HG02981 (cell line): Measurements from ENCODE around the gene WNT4.

Experiments
- ATAC-seq: cut with Tn5 transposase; IDR thresholded peaks from one replicate; pipeline ENCODE4 v1.9.1; 2021; ENCODE audit warnings: mild to moderate bottlenecking, moderate library complexity; ENCODE audit not compliant: unreplicated experiment

The WNT4 gene

DNA sequence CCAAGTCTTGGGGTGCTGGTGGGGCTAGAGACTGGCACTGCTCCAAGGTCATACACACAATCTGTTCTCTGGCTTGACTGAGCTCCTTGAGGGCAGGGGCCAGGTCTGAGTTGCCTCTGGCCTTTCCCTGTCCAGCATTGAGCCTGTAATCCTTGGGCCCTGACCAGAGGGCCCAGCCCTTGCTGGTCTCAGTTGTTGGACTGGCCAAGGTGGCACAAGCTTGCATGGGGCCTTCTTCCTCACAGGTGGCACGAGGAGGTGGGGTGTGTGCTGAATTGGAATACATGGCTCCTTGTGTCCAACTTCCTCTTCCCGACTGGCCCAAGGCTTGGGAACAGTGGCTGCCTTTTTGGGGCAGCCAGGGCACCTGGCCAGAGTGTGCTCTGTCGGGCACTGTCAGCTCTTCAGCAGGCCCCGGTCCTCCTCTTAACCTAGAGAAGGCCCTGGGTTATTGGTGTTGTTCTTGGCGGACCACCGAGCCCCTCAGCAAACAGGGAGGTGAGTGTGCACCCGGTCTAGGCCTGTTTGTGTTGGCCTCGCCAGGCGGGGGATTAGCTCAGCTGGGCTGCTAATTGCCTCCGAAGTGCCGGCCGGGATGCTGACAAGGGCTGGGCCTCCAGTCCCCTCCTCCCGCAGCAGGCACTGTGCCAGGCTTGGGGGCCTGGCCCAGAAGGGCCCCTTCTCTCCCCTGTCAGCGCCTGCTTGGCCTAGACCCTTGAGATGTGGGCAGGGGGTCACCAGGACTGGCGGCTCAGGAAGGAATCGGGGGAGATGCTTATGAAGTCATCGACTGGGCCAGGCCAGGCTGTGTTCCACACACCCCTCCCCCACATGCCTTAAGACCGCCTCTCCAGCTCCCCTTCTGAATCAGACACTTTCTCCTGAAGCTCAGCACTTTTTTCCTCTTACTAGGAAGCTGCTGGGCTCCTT lies 28.5 kb downstream of the WNT4 start:
- ATAC-seq = no peak

- ATAC-seq = no peak
Measured at GRCh38 chr1:22112554-22112953, 30.3 kb downstream of the WNT4 start.

DNA sequence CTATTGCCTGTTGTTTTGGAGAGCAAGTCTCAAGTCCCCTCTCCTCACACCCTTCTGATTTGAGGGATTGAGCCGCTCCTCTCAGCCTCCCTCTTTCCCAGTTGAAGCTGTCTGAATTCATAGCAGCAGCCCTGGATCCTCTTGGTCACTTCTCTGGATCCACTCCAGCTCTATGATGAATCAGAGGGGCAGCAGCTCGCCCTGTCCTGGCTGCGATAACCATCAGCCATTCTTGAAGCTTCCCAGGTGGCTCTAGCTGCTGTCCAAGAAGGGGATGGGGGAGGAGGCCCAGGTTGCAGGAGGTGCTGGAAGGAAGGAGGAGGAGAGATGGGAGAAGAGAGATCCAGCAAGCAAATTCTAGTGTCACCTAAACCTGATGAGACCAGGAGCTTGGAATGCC lies 31.3 kb downstream of the WNT4 start:
- no peak for ATAC-seq

GRCh38 chr1:22111115-22111514 lies 31.8 kb downstream of the WNT4 start:
- ATAC-seq = no peak

DNA sequence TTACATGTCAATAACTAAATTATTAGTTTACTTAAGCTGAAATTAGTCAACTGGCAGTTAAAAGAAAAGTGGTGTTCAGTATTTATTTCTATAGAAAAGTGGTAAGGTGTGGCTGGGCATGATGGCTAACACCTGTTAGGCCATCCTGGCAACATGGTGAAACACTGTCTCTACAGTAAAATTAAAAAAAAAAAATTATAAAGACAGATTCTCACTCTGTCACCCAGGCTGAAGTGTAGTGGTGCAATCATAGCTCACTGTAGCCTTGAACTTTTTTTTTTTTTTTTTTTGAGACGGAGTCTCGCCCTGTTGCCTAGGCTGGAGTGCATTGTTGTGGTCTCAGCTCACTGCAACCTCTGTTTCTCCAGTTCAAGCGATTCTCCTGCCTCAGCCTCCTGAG lies 32.9 kb downstream of the WNT4 start:
- ATAC-seq = no peak

- no peak for ATAC-seq
Measured at GRCh38 chr1:22108339-22109105, 34.4 kb downstream of the WNT4 start.

DNA sequence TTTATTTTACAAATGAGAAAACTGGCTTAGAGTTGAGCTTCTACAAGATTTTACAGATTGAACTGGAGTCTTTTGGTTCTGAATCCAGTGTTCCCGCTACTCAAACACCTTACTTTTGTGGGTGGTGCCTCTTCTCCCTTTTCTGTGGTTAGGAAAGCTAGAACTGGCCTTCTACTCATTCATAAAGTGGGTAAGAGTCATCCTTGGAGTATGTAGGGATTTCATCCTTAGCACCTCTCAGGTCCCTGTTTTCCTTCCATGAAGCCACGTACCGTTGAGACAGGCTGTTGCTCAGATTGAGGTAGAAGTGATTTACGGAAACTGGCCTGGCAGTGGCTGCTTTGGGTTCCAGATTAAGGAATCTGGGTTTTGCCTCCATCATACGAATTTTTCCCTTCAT lies 35.8 kb downstream of the WNT4 start:
- ATAC-seq = no peak

GRCh38 chr1:22105611-22106207 lies 37.2 kb downstream of the WNT4 start:
- no peak for ATAC-seq

DNA sequence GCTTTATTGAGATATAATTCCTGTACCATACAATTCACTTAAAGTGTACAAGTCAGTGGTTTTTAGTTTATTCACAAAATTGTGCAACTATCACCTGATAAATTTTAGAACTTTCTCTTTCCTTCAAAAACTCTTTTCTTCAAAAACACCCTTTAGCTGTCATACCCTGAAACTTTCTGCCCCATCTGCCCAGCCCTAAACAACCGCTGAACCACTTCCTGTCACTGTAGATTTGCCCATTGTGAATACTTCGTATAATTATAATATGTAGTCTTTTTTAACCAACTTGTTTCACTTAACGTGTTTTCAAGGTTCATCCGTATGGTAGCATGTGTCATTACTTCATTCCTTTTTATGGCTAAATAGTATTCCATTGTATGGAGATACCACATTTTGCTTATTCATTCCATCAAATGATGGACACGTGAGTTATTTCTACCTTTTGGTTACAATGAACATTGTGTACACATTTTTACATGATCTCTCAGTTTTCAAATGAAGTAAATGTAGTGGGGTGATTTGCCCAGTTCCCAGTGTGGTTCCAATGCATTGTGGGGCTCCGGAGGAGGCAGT lies 37.9 kb downstream of the WNT4 start:
- peak; percentile 44 for ATAC-seq

GRCh38 chr1:22104094-22104493 lies 38.8 kb downstream of the WNT4 start:
- ATAC-seq = no peak

- ATAC-seq = no peak
Measured at GRCh38 chr1:22102746-22103145, 40.2 kb downstream of the WNT4 start.

GRCh38 chr1:22101995-22102394 lies 40.9 kb downstream of the WNT4 start:
- ATAC-seq = no peak

DNA sequence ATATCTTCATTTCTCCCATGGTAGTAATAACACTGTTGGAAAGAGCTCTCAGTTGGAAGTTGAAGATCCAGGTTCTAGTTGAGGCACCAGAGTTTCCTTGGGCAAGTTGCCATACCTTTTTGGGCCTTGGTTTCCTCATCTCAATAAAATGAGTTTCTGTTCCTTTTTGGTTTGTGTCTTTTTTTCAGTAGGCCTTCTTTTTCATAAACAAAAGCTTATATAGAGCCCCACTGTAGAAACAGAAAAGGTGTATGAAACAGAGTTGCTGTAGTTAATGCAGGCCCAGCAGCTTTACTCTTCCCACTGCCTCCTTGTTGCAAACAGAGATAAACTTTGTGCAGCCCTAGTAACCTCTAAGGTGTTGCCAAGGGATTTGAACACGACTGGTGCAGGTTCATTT lies 41.7 kb downstream of the WNT4 start:
- no peak for ATAC-seq

- ATAC-seq = no peak
Measured at GRCh38 chr1:22100168-22100567, 42.7 kb downstream of the WNT4 start.

- no peak for ATAC-seq
Measured at GRCh38 chr1:22098752-22099151, 44.1 kb downstream of the WNT4 start.

- ATAC-seq = no peak
Measured at GRCh38 chr1:22096463-22096862, 46.4 kb downstream of the WNT4 start.

GRCh38 chr1:22096036-22096435 lies 46.9 kb downstream of the WNT4 start:
- no peak for ATAC-seq

- ATAC-seq = no peak
Measured at GRCh38 chr1:22093513-22093912, 49.4 kb downstream of the WNT4 start.

- peak; percentile 55 for ATAC-seq
Measured at GRCh38 chr1:22092026-22092768, 50.7 kb downstream of the WNT4 start.

- no peak for ATAC-seq
Measured at GRCh38 chr1:22090867-22091266, 52.0 kb downstream of the WNT4 start.

DNA sequence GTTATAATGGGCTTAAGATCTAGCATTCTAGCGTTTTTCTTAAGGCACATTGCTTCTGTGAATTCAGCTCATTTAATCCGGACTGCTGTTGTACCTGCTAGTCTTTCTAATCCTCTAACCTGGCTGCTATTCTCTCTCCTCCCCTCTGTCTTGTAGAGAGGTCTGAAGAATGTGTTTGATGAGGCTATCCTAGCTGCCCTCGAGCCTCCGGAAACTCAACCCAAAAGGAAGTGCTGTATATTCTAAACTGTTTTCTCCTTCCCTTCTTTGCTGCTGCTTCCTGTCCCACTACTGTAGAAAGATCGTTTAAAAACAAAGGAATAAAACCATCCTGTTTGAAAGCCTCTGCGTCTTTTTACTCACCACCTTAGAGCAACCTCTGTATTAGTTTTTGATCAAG lies 53.1 kb downstream of the WNT4 start:
- no peak for ATAC-seq
